ENCODE measurements around the gene ITIH6.
"Not testable (repeated sequence)": the region's sequence is repeated elsewhere in the genome, so short reads cannot be mapped to it uniquely, and the experiment has no call there.

Gene ITIH6

DNA sequence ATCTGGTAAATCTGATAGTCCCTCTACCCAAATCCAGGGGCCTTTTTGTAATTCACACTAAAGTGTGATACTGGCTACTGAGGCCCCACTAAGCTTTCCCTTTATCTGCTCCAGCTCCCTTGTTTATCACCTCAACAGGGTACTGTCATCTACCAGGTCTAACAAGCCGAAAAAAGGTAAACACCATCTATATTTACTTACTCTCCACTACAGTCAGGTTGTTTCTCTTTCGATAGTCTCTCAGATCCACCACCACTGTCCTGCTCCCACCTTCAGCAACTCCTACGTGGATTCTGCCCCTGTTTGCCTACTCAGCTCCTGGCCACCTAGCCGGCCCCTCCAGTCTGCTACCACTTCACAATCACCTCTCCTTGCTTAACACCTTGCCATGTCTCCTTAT is 3.3 kb downstream of the ITIH6 start:
- no peak for DNase-seq

GRCh38 chrX:54794028-54794427 is 4.0 kb downstream of the ITIH6 start:
- DNase-seq, result no peak

- DNase-seq, result not testable (repeated sequence)
Observed at GRCh38 chrX:54789405-54789804, 8.7 kb downstream of the ITIH6 start.

DNA sequence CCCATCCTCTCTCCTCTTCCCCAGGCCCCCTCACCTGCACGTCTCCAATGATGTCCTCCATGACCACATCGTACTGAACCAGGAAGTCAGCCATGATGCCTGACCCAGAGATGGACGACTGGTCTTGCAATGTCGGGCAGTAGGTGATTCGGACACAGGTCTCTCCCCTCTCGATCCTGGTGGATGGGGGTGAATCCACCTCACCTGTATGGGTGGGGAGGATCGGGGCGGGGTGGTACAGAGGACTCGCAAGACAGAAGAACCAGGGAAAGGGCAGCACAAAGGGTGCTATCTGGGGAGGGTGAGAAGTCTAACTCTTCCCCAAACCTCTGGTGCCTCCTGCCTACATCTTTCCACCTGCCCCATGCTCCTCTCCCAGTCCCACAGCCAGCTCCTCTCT is 9.6 kb downstream of the ITIH6 start:
- DNase-seq, result no peak

DNA sequence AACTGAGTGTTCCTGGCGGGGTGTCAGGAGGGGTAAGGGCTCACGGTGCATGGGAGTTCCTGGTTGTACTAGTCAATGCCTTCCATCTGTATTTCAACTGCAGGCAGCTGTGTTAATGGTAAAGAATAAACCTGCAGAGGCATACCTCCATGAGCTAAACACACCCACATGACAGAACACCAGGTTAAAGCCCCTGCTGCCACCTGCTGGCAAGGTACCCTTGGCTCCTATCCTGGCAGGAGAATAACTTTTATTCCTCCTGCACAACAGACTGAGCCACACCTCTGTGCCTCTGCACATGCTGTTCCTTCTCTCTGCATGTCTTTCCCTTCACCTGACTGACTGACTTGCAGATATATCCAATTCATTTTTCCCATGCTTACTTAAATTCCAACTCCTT is 11.1 kb downstream of the ITIH6 start:
- DNase-seq, result peak in 1 of 2 experiments; percentile 25

- peak in 1 of 2 experiments; percentile 42 for DNase-seq
Observed at GRCh38 chrX:54785901-54786300, 12.2 kb downstream of the ITIH6 start.

GRCh38 chrX:54776987-54777672 is 20.9 kb downstream of the ITIH6 start:
- DNase-seq, result no peak

- DNase-seq, result no peak
Observed at GRCh38 chrX:54776061-54776460, 22.0 kb downstream of the ITIH6 start.

DNA sequence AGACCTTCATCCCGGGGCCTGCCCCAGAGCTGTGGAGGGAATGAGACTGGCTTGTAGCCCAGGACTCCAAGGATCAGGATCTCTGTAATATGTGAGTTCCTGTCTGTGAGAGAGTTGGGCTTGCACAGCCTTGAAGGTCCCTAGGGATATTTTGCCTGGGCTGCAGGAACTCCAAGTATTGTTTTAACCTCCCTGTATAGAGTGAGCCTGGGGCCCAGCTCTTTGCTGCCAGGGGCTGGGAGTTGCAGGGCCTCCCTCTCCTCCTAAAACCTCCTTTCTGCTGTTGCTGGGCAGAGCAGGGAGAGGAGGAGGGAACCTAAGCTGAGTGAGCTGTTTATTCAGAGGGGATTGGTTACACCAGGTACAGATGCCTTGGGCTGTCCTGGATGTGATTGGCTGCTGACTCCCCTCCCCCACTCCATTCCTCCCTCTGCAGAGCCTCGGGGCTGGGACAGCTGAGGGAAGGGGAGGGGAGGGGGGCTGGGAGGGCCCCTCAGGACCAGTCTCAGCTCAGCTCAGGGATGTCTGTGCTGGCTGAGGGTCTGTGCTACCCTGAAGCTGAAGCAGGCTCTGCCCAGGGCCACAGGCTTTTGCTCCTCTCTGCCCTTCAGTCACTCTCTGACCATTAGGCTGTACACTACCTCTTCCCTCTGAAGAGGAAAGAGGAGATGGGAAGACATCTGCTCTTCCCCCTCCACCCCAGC is 23.5 kb downstream of the ITIH6 start:
- peak; percentile 48 to 53 for DNase-seq

DNA sequence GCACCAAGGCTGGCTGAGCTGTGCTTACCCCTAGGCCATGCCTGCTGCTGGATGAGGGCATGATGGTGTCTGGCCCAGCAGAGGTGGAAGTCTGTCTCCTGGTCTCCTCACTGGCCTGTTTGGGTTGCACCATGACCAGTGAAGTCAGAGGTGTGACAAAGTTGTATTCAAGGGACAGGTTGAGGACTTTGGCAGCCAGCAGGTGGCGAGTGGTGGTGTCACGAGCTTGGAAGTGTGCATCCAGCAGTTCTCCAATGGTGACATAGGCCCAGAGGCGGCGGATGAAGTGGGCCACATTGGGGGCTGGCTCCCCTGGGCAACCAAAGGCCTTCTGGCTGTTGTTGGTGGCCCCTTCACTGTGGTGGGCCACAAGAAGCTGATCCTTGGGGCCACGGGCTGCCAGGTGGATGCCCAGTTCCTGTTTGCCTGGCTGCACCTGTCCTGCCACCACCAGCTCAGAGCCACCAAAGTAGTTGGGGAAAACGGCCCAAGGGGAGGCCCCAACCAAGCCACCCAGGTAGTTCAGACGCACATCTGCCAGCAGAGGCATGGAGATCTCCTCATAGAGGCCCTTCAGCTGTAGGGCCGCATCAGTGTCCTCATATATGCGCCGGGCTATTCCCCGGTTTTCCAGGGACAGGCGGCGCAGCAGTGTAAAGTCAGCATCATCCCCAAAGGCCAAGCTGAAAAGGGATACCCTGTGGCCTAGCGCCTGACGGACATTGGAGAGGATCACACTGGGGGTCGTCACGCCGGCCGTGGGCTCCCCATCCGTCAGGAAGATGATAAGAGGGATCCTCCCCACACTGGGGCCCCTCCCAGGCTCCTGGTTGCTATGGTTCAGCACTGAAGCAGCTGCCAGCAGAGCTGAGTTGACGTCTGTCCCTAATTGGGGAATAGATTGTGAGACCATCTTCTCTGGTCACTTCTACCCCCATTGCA is 39.7 kb downstream of the ITIH6 start:
- no peak for DNase-seq

DNA sequence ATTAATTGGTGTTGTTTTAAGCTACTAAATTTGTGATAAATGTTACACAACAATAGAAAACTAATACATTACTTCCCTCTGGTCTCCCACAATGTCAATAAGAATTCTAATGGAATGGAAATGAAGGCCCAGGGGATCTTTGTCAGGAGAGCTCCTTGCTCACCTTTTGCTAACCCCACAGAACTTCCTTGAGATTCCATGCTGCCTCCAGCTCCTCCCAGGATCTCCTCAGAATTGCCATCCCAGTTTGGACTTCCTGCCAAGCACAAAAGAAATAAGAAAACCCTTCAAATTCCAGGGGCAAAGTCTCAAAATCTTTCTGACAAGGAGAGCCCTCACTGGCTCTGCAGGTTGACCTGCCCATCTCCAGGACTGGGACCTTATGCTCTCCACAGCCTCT is 43.2 kb downstream of the ITIH6 start:
- DNase-seq, result no peak

DNA sequence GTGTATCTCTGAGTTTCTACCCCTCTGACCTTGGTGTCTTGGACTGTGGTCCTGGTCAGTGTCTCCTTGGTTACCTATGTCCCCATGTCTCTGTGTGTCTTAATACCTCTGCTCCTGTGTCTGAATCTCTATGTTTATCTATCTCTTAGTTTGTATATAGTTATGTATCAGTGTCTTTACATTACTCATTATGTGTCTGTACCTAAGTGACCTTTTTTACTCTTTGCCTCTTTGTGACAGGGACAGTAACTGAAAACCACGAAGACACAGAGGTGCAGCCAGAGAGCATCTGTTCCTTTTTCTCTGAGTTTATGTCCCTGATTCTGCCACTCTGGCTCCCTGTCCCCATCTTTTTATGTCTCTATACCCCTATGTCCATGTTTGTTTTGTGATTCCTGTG is 49.4 kb downstream of the ITIH6 start:
- no peak for DNase-seq

DNA sequence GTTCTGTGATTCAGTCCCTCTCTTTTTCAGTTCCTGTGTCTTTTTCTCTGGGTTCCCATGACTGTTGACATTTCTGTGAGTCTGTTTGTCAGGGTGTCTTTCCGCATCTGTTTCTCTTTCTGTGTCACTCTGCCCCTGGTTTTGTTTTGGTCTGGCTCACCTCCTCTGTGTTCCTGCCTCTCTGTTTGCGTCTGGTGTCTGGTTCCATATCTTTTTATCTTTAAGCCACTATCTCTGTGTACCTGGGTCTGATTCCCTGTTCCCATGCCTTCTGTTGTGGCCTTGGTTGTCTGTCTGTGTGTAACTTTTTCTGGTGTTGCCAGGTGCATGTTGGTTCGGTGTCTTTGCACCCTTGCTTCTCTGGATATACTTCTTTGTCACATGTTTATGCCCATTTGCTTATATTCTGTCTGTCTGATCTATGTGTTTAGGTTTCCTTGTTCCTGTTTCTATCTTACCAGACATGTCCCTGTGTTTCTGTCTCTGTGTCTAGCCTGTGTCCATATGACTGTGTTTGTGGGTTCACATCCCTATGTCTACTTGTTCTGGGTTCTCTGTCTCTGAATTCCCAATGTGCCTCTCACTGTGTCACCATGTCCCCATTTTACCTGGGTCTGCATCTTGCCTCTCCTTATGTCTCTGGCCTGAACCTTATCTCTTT is 50.2 kb downstream of the ITIH6 start:
- DNase-seq, result no peak

DNA sequence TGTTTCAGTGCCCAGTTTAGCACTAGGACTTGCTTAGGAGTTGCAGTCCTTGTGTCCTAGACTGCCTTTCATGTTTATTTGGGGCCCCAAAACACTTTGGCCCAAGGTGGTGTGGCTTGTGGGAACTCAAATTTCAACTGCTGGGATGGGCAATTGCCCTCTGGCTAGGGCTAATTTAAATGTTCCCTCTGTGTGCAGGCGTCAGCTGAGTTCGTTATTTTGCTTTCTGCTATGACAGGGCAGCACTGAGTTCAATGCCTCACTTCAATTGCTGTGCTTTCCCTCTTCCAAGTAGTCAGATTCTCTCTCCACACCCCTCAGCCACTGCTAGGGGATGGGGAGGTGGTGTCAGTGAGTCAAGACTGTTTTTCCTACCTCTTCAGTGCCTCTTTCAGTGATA is 51.1 kb downstream of the ITIH6 start:
- DNase-seq, result peak in 1 of 2 experiments; percentile 9

DNA sequence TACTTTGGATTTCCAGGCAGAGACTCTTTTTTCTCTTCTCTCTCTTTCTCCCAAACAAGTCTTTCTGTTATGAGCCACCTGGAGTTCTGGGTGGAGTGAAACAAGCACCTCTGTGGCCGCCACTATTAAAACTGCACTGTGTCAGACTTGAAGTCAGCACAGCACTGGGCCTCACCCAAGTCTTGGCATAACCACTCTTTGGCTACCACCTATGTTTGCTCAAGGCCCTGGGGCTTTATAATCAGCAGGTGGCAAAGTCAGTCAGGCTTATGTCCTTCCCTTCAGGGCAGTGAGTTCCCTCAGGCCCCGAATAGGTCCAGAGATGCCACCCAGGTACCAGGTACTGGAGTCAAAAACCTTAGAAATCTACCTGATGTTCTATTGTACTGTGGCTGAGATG is 52.4 kb downstream of the ITIH6 start:
- no peak for DNase-seq

DNA sequence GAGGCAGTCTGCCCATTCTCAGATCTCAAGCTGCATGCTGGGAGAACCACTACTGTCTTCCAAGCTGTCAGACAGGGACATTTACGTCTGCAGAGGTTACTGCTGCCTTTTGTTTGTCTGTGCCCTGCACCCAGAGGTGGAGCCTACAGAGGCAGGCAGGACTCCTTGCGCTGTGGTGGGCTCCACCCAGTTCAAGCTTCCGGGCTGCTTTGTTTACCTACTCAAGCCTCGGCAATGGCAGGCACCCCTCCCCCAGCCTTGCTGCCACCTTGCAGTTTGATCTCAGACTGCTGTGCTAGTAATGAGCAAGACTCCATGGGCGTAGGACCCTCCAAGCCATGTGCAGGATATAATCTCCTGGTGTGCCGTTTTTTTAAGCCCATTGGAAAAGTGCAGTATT is 59.5 kb downstream of the ITIH6 start:
- not testable (repeated sequence) for DNase-seq

DNA sequence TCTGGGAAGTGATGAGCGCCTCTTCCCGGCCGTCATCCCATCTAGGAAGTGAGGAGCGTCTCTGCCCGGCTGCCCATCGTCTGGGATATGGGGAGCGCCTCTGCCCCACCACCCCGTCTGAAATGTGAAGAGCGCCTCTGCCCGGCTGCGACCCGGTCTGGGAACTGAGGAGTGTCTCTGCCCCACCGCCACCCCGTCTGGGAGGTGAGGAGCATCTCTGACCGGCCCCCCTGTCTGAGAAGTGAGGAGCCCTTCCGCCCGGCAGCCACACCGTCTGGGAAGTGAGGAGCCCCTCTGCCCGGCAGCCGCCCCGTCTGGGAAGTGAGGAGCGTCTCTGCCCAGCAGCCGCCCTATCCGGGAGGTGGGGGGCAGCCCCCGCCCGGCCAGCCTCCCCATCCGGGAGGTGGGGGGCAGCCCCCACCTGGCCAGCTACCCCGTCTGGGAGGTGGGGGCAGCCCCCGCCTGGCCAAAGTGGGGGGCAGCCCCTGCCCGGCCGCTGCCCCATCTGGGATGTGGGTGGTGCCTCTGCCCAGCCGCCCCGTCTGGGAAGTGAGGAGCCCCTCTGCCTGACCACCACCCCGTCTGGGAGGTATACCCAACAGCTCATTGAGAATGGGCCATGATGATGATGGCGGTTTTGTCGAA is 61.6 kb downstream of the ITIH6 start:
- not testable (repeated sequence) for DNase-seq

DNA sequence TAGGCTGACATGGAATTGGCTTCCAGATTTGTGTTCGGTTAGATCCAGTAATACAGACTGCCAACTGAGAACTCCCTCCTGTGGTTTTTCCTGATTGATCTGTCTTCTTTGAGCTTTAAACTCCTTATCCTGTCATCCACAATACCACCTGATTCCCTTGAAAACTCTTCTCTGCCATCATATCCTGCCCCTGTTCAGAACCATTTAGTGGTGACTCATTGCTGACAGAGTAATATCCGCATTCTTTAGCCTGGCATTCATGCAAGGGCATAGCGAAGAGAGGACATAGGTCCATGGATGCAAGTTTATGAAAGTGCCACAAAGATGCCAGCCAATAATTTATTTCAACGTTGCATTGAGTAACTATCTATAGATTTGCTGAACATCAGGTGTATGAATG is 76.6 kb downstream of the ITIH6 start:
- no peak for DNase-seq

GRCh38 chrX:54715621-54716020 is 82.4 kb downstream of the ITIH6 start:
- DNase-seq, result no peak

DNA sequence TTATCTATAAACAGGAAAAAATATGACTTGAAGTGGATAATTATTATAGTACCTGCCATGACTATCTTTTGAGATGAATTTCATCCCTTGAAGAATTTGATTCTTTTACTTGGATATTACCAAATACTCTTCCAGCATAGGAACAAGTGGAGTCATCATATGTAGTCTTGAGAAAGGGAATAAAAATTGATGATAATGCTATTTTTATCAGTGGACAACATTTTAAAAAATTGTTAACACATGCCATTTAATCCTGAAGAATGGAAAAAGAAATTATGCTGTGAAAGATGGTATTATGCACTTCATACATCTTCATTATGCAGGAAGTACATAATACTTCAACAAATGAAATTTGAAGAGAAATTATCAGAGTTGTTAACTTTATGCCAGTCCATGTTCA is 83.6 kb downstream of the ITIH6 start:
- no peak for DNase-seq

DNA sequence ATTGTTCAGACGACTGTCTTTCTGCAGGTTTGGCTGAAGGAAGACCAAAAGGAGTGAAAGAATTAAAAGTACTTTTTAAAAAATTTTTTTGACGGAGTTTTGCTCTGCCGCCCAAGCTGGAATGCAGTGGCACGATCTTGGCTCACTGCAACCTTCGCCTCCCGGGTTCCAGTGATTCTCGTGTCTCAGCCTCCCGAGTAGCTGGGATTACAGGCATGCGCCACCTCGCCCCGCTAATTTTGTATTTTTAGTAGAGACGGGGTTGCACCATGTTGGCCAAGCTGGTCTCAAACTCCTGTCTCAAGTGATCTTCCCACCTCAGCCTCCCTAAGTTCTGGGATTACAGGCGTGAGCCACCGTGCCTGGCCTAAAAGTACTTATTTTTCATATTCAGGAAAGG is 86.3 kb downstream of the ITIH6 start:
- no peak for DNase-seq

- DNase-seq, result no peak
Observed at GRCh38 chrX:54710920-54711319, 87.1 kb downstream of the ITIH6 start.

- DNase-seq, result no peak
Observed at GRCh38 chrX:54708404-54708803, 89.7 kb downstream of the ITIH6 start.
